Cardiac fibroblast (primary cell): ENCODE measurements around the gene LHB.

Source experiments
- DNase-seq, 2 donors: peaks; one replicate each; pipeline versions ENCODE4 v3.0.0 to v3.0.0-alpha.2; 2010; ENCODE audit warnings: low read depth in 2 of 2
- H3K4me3 ChIP-seq, 2 donors: replicated peaks in 1 of 2; 1 replicate in 1 of 2; 2 replicates in 1 of 2; pipeline ENCODE4 v1.5.1; 2011; ENCODE audit warnings: low read depth in 2 of 2, low read length in 2 of 2, mild to moderate bottlenecking in 2 of 2, moderate library complexity in 1 of 2
- TF ChIP-seq, protein P1 (sequence below): IDR thresholded peaks from one replicate; pipeline ENCODE4 v1.5.1; 2011; ENCODE audit warnings: low read depth, mild to moderate bottlenecking, low read length, inconsistent platforms

Gene LHB

DNA sequence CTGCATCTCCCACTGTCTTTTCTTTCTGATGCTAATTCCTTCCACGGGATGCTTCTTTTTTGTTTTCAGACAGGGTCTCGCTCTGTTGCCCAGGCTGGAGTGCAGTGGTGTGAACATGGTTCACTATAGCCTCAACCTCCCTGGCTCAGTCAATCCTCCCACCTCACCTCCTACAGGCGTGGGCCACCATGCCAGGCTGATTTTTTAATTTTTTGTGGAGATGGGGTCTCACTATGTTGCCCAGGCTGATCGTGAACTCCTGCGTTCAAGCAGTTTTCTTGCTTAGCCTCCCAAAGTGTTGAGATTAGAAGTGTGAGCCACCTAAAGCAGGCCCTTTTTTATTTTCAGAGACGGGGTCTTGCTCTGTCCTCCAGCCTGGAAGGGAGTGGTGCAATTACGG, 28.6 kb downstream of the LHB start:
- no peak overlapping the region for H3K4me3 ChIP-seq
- TF ChIP-seq, protein P1, sequence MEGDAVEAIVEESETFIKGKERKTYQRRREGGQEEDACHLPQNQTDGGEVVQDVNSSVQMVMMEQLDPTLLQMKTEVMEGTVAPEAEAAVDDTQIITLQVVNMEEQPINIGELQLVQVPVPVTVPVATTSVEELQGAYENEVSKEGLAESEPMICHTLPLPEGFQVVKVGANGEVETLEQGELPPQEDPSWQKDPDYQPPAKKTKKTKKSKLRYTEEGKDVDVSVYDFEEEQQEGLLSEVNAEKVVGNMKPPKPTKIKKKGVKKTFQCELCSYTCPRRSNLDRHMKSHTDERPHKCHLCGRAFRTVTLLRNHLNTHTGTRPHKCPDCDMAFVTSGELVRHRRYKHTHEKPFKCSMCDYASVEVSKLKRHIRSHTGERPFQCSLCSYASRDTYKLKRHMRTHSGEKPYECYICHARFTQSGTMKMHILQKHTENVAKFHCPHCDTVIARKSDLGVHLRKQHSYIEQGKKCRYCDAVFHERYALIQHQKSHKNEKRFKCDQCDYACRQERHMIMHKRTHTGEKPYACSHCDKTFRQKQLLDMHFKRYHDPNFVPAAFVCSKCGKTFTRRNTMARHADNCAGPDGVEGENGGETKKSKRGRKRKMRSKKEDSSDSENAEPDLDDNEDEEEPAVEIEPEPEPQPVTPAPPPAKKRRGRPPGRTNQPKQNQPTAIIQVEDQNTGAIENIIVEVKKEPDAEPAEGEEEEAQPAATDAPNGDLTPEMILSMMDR = no peak
- DNase-seq = no peak

DNA sequence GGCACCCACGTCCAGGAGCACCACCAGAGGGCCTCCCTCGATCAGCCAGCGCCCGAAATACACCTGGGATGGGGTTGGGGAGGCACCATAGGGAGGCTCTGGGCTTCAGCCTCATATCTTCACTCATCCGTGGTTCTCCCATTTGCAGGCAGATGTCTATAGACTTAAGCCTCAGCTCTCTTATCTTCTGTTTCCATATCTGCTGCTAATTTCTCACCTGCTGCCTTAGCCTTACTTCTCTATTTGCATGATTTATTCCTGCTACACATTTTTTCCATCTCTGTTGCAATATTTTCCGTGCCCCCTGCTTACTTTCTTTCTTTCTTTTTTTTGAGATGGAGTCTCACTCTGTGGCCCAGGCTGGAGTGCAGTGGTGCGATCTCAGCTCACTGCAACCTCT, 29.6 kb downstream of the LHB start:
- H3K4me3 ChIP-seq = no peak overlapping the region
- no peak for DNase-seq
- TF ChIP-seq, protein P1 = no peak

DNA sequence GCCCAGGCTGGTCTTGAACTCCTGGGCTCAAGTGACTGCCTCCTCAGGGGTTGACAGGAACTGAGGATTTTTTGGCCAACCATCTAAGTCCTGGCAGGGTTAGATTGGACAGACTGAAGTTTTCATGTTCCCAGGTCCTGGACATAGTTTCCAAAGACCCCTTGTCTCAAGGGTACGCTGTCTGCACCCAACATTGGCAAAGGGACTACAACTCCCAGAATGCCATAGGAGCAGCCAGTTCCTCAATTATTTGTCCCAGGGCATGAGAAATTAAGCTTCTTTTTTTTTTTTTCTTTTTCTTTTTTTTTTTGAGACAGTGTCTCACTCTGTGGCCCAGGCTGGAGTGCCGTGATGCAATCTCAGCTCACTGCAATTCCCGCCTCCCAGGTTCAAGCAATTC, 30.7 kb downstream of the LHB start:
- DNase-seq = no peak
- TF ChIP-seq, protein P1 = no peak

DNA sequence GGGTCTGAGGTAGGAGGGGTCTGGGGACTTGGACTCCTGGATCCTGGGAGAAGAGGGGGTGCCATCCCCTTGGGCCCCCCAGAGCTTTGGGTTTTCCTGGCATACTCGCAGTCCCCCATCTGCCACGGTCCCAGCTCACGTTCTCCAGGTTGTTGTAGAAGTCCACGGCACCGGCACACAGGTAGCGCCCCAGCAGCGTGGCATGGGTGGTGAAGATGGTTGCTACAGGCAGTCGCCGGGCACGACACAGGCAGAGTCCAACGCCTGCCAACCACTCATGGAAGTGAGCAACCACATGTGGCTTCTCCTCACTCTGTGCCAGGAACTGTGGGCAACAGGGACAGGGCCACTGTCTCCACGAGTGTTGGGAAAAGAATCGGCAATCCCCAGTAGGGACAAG, 31.2 kb downstream of the LHB start:
- H3K4me3 ChIP-seq = no peak overlapping the region
- DNase-seq = no peak
- TF ChIP-seq, protein P1 = no peak

More for the DNA sequence above, 30.7 kb downstream of the LHB start:
- H3K4me3 ChIP-seq = no peak overlapping the region

DNA sequence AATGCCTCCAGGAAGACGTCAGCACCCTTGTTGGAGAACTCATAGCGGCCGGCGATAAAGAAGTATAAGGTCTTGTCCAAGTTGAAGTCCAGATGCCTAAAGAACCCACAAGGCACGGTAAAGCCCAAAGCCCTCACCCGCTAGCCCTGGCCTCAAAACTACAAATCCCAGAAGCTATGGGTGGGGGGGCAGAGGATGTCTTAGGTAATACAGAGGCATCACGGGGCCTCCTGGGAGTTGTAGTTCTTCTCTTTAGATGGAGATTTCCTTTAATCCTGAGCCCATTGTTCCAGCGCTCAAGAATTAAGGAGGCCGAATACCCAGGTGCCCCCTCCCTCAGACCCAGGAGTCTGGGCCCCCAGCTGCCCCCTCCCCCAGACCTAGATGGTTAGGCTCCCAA, 34.6 kb downstream of the LHB start:
- no peak overlapping the region for H3K4me3 ChIP-seq
- DNase-seq = no peak
- TF ChIP-seq, protein P1 = no peak

DNA sequence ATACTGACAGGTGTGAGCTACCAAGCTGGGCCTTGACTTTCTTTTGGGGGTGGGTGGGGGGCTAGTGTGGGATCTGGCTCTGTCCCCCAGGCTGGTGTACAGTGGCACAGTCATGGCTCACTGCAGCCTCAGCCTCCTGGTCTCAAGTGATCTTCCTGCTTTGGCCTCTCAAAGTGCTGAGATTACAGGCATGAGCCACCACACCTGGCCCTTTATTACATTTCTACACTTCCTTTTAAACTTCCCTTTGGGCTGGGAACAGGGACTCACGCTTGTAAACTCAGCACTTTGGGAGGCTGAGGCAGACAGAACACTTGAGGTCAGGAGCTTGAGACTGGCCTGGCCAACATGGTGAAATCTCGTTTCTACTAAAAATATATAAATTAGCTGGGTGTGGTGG, 39.8 kb downstream of the LHB start:
- DNase-seq = no peak
- TF ChIP-seq, protein P1 = no peak
- H3K4me3 ChIP-seq = no peak overlapping the region
